ENCODE measurements around the gene AFAP1L1. TPM values are rescaled to one million over a fixed set of nuclear protein-coding genes. Genes with fewer than 3 reads are reported as not detected.

Gene AFAP1L1
- total RNA-seq, 1 donor from 2014 or later = 0.25 TPM

DNA sequence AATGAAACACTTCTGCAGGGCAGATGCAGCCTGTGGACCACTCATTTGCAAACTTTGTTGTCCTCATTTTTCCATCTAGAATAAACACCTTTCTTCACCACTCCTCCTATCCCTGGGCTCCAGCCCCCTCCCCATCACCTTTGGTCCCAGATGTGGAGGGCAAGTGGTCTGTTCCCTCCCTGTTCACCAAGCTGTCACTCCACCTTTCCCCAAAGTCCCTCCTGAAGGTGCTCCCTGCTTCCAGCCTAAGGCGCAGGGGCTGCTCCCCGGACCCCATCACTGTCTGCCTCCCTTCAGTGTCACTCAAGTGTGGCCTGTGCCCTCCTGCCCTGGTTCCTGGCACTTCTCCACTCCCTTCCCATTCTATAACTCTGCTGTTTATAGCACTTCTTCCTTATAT is 93.1 kb downstream of the AFAP1L1 start:
- Mint-ChIP-seq H3K27ac (ENCODE audit: unreplicated experiment) (no peak overlapping the region), H3K4me3 (ENCODE audit: unreplicated experiment) (no peak overlapping the region), H3K36me3 (ENCODE audit: unreplicated experiment) (no peaks in the 10 kb centered on the region), H3K9me3 (ENCODE audit: unreplicated experiment) (peaks cover 2% of the 10 kb centered on the region), H3K27me3 (ENCODE audit: unreplicated experiment) (peaks cover 2% of the 10 kb centered on the region), H3K4me1 (ENCODE audit: low read depth, unreplicated experiment) (peaks cover 4% of the 10 kb centered on the region)
- no peak for DNase-seq
- TF ChIP-seq, protein P1, sequence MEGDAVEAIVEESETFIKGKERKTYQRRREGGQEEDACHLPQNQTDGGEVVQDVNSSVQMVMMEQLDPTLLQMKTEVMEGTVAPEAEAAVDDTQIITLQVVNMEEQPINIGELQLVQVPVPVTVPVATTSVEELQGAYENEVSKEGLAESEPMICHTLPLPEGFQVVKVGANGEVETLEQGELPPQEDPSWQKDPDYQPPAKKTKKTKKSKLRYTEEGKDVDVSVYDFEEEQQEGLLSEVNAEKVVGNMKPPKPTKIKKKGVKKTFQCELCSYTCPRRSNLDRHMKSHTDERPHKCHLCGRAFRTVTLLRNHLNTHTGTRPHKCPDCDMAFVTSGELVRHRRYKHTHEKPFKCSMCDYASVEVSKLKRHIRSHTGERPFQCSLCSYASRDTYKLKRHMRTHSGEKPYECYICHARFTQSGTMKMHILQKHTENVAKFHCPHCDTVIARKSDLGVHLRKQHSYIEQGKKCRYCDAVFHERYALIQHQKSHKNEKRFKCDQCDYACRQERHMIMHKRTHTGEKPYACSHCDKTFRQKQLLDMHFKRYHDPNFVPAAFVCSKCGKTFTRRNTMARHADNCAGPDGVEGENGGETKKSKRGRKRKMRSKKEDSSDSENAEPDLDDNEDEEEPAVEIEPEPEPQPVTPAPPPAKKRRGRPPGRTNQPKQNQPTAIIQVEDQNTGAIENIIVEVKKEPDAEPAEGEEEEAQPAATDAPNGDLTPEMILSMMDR (IDR thresholded peaks at IDR 0.05; ENCODE audit: partially characterized antibody, unreplicated experiment) = no peak

DNA sequence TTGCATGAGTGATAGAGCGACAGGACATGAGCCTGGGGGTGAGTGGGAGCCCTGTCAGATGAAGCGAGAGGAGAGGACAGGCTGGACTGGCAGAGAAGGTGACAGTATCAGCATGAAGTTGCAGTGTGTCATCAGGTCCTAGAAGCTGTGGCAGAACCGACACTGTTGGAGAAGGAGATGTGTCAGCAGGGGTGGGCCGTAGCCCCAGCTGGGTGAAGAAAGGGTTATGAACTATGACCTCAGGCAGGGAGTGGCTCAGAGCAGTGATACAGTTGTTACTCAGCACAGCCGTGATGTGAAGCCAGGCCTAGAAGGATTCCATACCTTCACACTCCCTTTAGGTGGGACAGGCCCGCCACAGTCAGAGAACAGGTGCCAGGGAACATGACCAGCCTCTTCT is 93.8 kb downstream of the AFAP1L1 start:
- Mint-ChIP-seq H3K4me3 (ENCODE audit: unreplicated experiment) (no peak overlapping the region), H3K9me3 (ENCODE audit: unreplicated experiment) (peaks cover 2% of the 10 kb centered on the region), H3K27me3 (ENCODE audit: unreplicated experiment) (peaks cover 2% of the 10 kb centered on the region), H3K4me1 (ENCODE audit: low read depth, unreplicated experiment) (peaks cover 4% of the 10 kb centered on the region), H3K36me3 (ENCODE audit: unreplicated experiment) (no peaks in the 10 kb centered on the region), H3K27ac (ENCODE audit: unreplicated experiment) (no peak overlapping the region)
- DNase-seq = no peak
- TF ChIP-seq, protein P1 (IDR thresholded peaks at IDR 0.05; ENCODE audit: partially characterized antibody, unreplicated experiment) = no peak

DNA sequence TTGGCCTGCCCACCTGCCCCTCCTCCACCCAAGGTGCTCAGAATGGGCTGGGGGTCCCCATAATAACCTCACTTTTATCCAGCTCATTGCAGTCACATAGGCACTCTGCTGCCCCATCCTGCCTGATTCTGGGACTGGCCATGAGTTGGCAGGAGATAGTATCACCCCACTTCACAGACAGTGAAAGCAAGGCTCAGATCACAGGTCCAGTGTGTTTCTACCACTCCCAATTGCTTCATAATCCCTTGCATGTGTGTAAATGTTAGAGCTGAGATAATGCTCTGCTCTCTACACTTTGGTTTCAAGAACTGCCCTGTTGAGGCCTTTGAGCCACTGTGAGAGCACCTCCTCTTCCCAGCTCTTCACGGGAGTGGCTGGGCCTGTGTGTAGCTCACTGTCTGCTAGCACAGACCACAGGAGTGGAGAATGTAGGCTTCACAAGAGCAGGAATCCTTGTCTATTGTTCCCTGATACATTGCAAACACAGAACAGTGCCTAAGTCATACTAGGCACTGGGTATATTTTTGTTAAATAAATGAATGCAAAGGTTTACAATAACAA is 94.6 kb downstream of the AFAP1L1 start:
- no peaks in the 10 kb centered on the region for H3K36me3 Mint-ChIP-seq (ENCODE audit: unreplicated experiment)
- H3K4me3 Mint-ChIP-seq (ENCODE audit: unreplicated experiment) = no peak overlapping the region
- no peak overlapping the region for H3K27ac Mint-ChIP-seq (ENCODE audit: unreplicated experiment)
- peaks cover 7% of the 10 kb centered on the region for H3K4me1 Mint-ChIP-seq (ENCODE audit: low read depth, unreplicated experiment)
- TF ChIP-seq, protein P1 (IDR thresholded peaks at IDR 0.05; ENCODE audit: partially characterized antibody, unreplicated experiment) = no peak
- no peak for DNase-seq
- H3K27me3 Mint-ChIP-seq (ENCODE audit: unreplicated experiment) = peaks cover 2% of the 10 kb centered on the region
- H3K9me3 Mint-ChIP-seq (ENCODE audit: unreplicated experiment) = peaks cover 2% of the 10 kb centered on the region

DNA sequence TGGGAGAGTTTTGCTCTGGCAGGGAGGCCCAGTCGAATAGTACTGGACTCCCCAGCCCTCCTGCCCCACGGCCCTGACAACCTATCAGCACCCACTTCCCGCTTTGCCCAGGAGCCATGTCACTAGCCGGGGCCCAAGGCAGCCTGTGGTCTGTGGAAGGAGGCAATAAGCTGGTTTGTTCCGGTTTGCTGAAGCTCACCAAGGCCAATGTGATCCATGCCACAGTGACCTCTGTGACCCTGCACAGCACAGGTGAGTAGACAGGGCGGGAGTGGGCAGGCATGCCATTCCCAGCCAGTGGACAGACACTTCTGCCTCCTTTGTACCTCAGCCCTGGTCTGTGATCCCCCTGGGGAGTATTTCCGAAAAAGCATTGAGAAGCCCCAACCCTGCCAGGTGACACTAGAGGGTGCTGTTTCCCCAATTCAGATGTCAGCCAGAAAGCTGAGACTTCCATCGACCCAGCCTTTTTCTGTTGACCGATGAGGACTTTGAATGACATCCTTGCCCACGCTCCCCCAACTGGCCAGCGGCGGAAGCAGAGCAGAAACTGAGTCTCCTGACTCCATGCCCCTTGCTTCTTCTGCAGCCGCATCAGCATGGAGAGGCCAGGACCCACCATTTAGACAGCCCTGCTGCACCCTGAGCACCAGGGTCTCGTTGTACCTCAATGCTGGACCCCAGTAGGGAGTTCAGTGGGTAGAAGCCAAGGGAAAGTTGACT is 95.8 kb downstream of the AFAP1L1 start:
- peaks cover 2% of the 10 kb centered on the region for H3K9me3 Mint-ChIP-seq (ENCODE audit: unreplicated experiment)
- H3K36me3 Mint-ChIP-seq (ENCODE audit: unreplicated experiment) = no peaks in the 10 kb centered on the region
- H3K27me3 Mint-ChIP-seq (ENCODE audit: unreplicated experiment) = peaks cover 2% of the 10 kb centered on the region
- DNase-seq = peak; percentile 81
- peaks cover 7% of the 10 kb centered on the region for H3K4me1 Mint-ChIP-seq (ENCODE audit: low read depth, unreplicated experiment)
- no peak overlapping the region for H3K27ac Mint-ChIP-seq (ENCODE audit: unreplicated experiment)
- TF ChIP-seq, protein P1 (IDR thresholded peaks at IDR 0.05; ENCODE audit: partially characterized antibody, unreplicated experiment) = peak; percentile 82
- no peak overlapping the region for H3K4me3 Mint-ChIP-seq (ENCODE audit: unreplicated experiment)

DNA sequence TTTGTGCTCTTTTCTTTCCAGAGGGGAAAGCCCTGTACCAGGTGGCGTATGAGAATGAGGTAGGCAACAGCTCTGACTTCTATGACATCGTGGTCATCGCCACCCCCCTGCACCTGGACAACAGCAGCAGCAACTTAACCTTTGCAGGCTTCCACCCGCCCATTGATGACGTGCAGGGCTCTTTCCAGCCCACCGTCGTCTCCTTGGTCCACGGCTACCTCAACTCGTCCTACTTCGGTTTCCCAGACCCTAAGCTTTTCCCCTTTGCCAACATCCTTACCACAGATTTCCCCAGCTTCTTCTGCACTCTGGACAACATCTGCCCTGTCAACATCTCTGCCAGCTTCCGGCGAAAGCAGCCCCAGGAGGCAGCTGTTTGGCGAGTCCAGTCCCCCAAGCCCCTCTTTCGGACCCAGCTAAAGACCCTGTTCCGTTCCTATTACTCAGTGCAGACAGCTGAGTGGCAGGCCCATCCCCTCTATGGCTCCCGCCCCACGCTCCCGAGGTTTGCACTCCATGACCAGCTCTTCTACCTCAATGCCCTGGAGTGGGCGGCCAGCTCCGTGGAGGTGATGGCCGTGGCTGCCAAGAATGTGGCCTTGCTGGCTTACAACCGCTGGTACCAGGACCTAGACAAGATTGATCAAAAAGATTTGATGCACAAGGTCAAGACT is 96.5 kb downstream of the AFAP1L1 start:
- Mint-ChIP-seq H3K4me3 (ENCODE audit: unreplicated experiment) (no peak overlapping the region), H3K4me1 (ENCODE audit: low read depth, unreplicated experiment) (peaks cover 8% of the 10 kb centered on the region), H3K9me3 (ENCODE audit: unreplicated experiment) (peaks cover 2% of the 10 kb centered on the region), H3K36me3 (ENCODE audit: unreplicated experiment) (no peaks in the 10 kb centered on the region), H3K27ac (ENCODE audit: unreplicated experiment) (no peak overlapping the region), H3K27me3 (ENCODE audit: unreplicated experiment) (peaks cover 2% of the 10 kb centered on the region)
- no peak for DNase-seq
- TF ChIP-seq, protein P1 (IDR thresholded peaks at IDR 0.05; ENCODE audit: partially characterized antibody, unreplicated experiment) = no peak
